ENCODE measurements around the gene ELP5. TPM values are rescaled to one million over a fixed set of nuclear protein-coding genes. Genes with fewer than 3 reads are reported as not detected.

The ELP5 gene
- total RNA-seq, 4 donors from 2014 or later = 13.3 to 52.7 (median 26.7) TPM

GRCh38 chr17:7211491-7212273, 40.3 kb upstream of the ELP5 start:
- peaks cover 8 to 25% (median 13%) of the 10 kb centered on the region in 3 donors for H3K27me3 ChIP-seq
- H3K9me3 ChIP-seq = no peaks in the 10 kb centered on the region
- intact Hi-C loops (cut with DNase I; ENCODE audit: low total_unique reads) = loop anchor here (10.0 kb wide), 1 partner anchor 623 kb away; the partner anchor contains the start of gene KDM6B
- in situ Hi-C loops (cut with MboI; ENCODE audit: low sequenced_read_pairs in 4 of 4) = no loop called here
- H3K27ac ChIP-seq = no peak overlapping the region
- ATAC-seq (no peak), DNase-seq (no peak)
- no peaks in the 10 kb centered on the region for H3K36me3 ChIP-seq
- peaks cover 18 to 22% of the 10 kb centered on the region in 2 donors for H3K4me1 ChIP-seq
- no peak for TF ChIP-seq POLR2A (IDR thresholded peaks at IDR 0.05)
- no peak for TF ChIP-seq CTCF (IDR thresholded peaks at IDR 0.05 in 4 of 5, conservative IDR thresholded peaks at IDR 0.05 in 1 of 5)
- H3K4me3 ChIP-seq = no peak overlapping the region

GRCh38 chr17:7213895-7214299, 38.1 kb upstream of the ELP5 start:
- Histone ChIP-seq H3K4me3 (peak overlapping the region; percentile 61 to 80 (median 68)), H3K9me3 (no peaks in the 10 kb centered on the region), H3K36me3 (no peaks in the 10 kb centered on the region), H3K27me3 (peaks cover 8 to 20% (median 13%) of the 10 kb centered on the region in 3 donors), H3K27ac (peak overlapping the region in 3 of 4 donors; percentile 24 to 76 (median 63)), H3K4me1 (peaks cover 34 to 37% of the 10 kb centered on the region in 2 donors)
- in situ Hi-C loops (cut with MboI; ENCODE audit: low sequenced_read_pairs in 4 of 4) (no loop called here), intact Hi-C loops (cut with DNase I; ENCODE audit: low total_unique reads) (loop anchor here (10.0 kb wide), 1 partner anchor 621 kb away; the partner anchor contains the start of gene KDM6B)
- ATAC-seq (no peak), DNase-seq (peak in 1 of 2 donors; percentile 32)
- peak in 2 of 5 experiments; percentile 23 for TF ChIP-seq CTCF (IDR thresholded peaks at IDR 0.05 in 4 of 5, conservative IDR thresholded peaks at IDR 0.05 in 1 of 5)
- TF ChIP-seq POLR2A (IDR thresholded peaks at IDR 0.05) = no peak

GRCh38 chr17:7214300-7215135, 37.5 kb upstream of the ELP5 start:
- intact Hi-C loops (cut with DNase I; ENCODE audit: low total_unique reads) = loop anchor here (10.0 kb wide), 1 partner anchor 620 kb away; the partner anchor contains the start of gene KDM6B
- in situ Hi-C loops (cut with MboI; ENCODE audit: low sequenced_read_pairs in 4 of 4) = no loop called here
- no peaks in the 10 kb centered on the region for H3K36me3 ChIP-seq

More at GRCh38 chr17:7214300-7215135, 37.5 kb upstream of the ELP5 start:
- DNase-seq (peak; percentile 91 to 92), ATAC-seq (peak; percentile 83 to 88)
- H3K9me3 ChIP-seq = no peaks in the 10 kb centered on the region
- peak in 4 of 5 experiments; percentile 40 to 59 (median 44) for TF ChIP-seq CTCF (IDR thresholded peaks at IDR 0.05 in 4 of 5, conservative IDR thresholded peaks at IDR 0.05 in 1 of 5)
- no peak for TF ChIP-seq POLR2A (IDR thresholded peaks at IDR 0.05)
- H3K4me1 ChIP-seq = peaks cover 39 to 43% of the 10 kb centered on the region in 2 donors
- H3K4me3 ChIP-seq = peak overlapping the region; percentile 61 to 80 (median 68)
- peak overlapping the region; percentile 62 to 76 (median 64) for H3K27ac ChIP-seq
- peaks cover 8 to 20% (median 13%) of the 10 kb centered on the region in 3 donors for H3K27me3 ChIP-seq

Measured in gastrocnemius medialis (tissue), 4 donors.